NCI-H2081 (cell line): ENCODE measurements around the gene TLNRD1.
A peak's percentile ranks its signal among the peaks of the same experiment; 100 is the strongest.

ENCODE experiments used
- DNase-seq, 2 experiments: peaks; one replicate each; lab custom pipeline; 2025; lab: John Stamatoyannopoulos, UW

TLNRD1 gene

DNA sequence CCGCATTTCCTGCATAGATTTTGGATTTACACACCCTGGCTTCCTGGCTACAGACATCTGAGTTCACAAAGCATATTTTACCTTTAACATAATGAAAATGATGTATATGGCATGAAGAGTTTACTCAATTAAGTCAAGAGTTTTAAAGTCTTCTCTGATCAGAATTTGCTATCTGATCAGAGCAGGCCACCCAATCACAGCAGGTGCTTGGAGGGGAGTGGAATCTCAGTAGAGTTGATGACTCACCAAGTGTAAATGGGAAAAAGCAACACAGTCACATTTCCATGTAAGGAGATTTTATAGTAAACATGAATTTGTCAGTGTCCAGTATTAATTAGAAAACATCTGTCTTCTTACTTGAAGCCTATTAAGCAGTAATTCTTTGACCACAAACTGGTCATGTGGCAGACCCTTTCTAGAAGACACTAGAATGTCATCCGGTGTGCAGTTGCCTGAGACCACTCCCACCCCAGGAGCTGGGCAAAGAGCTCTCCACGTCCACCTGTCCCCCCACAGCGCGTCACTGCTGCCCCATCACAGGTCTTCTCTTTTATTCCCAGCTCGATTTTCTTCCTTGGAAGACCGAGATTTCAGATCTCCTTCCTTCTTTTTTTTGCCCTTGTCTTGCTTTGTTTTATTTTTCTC, 21.9 kb upstream of the TLNRD1 start:
- DNase-seq, result no peak

GRCh38 chr15:80979538-80980200, 21.1 kb upstream of the TLNRD1 start:
- DNase-seq, result no peak

DNA sequence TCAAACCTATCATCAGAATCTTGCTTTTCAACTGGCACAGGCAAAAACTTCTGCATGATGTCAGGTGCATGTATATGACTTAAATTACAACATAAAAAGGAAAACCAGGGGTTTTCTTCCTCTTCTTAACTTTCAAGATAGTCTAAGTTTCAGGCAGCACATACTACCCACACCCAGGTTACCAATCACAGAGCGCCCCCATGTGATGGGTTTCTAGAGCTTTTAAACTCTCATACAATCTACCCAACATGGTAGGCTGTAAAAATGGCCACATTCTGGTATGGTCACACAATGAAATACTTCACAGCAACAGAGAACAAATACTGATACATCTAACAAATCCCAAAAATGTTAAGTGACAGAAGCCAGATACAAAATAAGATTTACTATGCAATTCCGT, 18.5 kb upstream of the TLNRD1 start:
- no peak for DNase-seq

GRCh38 chr15:80982839-80983238, 17.9 kb upstream of the TLNRD1 start:
- no peak for DNase-seq

DNA sequence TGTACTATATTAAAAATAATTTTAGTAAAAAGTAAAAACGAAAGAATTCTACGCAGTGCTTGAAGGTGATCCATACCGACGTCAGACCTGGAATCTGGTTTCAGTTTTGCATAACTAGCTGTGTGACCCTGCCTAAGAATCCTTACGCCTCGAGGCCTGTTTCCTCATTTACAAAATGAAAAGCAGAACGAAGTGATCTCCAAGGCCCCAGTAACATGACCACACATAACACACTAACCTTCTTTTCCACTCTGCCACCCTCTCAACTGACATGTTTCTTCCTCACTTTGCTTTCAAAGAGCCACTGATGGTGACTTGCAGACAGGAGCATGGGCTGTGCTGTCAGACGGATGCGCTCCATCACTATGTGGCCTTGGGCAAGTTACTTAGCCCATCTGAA, 15.9 kb upstream of the TLNRD1 start:
- DNase-seq, result no peak

- DNase-seq, result no peak
Measured at GRCh38 chr15:80985981-80986380, 14.7 kb upstream of the TLNRD1 start.

DNA sequence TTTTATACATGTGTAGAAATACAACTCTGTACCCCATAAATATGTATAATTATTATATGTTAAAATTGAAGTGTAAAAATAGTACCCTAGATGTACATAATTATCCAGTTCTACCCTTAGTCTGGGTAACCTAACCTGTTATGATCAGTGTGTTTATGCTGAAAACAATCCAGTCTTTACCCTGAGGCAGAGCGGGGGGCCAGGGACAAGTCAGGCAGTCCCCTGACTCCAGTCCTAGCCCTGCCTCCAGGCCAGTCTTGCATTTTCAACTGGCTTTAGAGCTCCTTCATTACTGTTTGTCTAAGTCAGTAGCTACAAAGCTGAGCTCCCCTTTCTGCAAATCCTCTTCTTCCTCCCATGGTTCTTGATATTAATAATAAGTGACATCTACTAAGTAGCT, 14.2 kb upstream of the TLNRD1 start:
- DNase-seq, result no peak

GRCh38 chr15:80988148-80988796, 12.5 kb upstream of the TLNRD1 start:
- DNase-seq, result no peak

DNA sequence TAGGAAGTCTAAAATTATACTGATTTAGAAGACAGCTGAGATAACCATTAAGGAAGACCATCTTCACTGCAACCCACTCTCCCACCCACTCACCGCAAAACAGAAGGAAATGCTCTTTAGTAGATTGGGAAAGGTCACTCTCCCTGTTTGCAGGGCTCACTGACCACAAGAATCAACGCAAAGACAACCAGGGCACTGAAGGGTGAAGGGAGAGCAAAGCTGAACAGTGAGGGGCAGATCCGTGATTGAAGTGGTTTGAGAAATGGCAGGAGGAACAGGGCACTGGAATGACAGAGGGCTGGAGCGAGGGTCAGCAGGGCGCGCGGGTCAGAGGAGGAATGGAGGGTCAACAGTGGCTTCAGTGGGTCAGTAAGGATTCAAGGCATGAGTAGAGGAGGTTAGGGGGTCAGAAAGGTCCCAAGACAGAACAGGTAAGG, 11.6 kb upstream of the TLNRD1 start:
- no peak for DNase-seq

- DNase-seq, result peak; percentile 93 to 97
Measured at GRCh38 chr15:80989518-80990478, 10.9 kb upstream of the TLNRD1 start, which contains the start of gene MESD. Gene MESD, minus strand, starts transcription at chr15:80989819. Its CDS starts 28 bp downstream, at chr15:80989791.

DNA sequence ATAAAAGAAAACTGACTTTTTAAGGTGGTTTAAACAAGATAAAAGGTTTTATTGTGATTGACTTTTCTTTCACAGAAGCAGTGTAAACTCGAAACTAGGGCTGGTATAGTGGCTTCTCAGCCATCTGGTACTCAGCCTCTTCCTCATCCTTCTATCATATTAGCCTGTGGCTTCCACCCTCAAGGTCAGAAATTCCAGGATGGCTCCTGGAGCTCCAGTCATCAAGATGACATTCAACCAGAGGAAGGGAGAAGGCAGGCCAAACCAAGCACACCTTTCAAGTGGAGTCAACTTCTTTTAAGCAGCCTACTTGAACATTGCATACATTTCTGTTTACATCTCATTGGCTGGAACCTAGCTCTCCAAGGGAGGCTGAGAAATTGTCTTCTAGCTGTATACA, 9.8 kb upstream of the TLNRD1 start:
- no peak for DNase-seq

DNA sequence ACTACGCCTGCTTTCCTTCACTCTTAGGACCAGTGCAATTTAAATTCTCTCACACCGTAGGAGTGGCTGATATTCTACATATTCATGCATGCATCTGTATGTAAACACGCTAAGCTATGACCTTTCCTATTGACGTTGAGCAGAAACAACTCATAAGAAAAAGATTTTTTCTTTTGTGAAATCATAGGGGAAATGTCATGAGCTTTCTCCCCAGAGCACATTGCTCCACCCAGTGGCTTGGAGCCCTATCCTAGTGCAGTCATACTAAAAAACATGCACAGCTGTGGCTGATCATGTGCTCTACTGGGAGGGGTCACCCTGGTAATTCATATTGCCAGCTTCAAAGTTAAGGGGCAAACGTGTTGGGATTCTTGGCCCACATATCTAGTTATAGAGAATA, 9.3 kb upstream of the TLNRD1 start:
- DNase-seq, result no peak

DNA sequence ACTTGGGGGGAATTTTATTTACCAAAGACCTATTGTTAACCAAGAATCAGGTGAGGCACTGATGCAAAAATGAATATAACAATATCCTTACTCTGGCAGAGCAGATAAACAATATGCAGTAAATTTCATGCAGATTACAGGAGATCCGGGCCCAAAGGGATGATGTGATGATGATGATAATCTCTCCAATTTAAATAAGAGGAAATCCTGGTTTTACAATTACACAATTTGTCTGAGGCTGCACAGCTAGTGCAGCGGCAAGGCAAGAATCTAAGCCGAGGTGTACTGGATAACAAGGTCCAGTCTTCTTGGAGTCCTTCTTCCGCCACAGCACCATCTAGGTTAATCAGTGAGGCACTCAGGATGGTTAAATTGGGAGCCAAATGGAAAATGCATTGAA, 8.7 kb upstream of the TLNRD1 start:
- DNase-seq, result no peak

GRCh38 chr15:80992441-80992840, 8.3 kb upstream of the TLNRD1 start:
- no peak for DNase-seq

- DNase-seq, result peak in 1 of 2 experiments; percentile 13
Measured at GRCh38 chr15:80996247-80996646, 4.5 kb upstream of the TLNRD1 start.

DNA sequence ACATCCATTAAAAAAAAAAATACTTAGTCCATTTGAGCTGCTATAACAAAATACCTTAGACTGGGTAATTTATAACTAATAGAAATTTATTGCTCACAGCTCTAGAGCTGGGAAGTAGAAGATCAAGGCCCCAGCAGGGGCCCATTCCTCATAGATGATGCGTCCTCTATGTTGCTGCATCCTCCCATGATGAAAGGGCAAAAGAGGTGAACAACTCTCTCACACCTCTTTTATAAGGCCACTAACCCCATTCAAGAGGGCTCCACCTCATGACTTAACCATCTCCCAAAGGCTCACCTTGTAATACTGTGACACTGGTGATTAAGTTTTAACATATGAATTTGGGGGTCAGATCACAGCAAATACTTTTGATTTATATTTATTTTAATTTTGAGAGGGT, 3.0 kb upstream of the TLNRD1 start:
- DNase-seq, result no peak

DNA sequence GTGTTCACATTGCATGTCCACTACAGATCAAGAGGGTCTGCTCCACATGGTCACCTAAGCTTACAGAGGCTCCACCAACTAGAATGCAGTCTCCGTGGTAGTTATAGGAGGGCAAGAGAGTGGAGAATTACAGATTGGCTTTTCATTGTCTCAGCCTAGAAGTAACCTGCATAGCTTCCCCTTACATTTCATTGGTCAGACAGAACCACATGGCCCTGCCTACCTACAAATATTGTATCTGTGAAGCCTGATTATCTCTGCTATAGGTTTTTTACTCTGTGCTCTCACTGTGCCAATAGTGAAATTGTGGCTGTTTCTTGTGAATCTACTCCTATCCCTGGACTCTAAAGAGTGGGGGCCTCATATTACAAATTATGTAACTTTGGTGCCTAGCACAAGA, 2.5 kb upstream of the TLNRD1 start:
- DNase-seq, result no peak

DNA sequence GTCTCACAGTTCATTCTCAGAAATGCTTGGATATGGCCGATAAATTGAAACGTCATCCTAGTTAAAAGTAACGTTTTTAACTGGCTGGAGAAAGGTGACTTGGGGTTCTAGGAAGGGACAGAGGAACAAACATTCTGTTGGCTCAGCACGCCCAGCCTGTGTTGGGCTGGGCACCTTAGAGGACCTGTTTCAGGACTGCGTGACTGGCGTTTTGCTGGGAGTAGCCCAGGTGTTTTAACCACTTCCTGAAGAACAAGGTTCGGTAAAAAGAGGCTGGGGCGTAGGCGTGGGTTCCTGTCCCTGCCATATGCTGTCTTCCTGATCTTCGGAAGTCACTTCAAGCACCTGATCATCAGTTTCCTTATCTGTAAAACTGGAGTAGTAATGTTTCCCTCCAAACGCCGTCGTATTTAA, 1.1 kb upstream of the TLNRD1 start:
- DNase-seq, result no peak

- no peak for DNase-seq
Measured at GRCh38 chr15:81000144-81000623, 539 bp upstream of the TLNRD1 start.

DNA sequence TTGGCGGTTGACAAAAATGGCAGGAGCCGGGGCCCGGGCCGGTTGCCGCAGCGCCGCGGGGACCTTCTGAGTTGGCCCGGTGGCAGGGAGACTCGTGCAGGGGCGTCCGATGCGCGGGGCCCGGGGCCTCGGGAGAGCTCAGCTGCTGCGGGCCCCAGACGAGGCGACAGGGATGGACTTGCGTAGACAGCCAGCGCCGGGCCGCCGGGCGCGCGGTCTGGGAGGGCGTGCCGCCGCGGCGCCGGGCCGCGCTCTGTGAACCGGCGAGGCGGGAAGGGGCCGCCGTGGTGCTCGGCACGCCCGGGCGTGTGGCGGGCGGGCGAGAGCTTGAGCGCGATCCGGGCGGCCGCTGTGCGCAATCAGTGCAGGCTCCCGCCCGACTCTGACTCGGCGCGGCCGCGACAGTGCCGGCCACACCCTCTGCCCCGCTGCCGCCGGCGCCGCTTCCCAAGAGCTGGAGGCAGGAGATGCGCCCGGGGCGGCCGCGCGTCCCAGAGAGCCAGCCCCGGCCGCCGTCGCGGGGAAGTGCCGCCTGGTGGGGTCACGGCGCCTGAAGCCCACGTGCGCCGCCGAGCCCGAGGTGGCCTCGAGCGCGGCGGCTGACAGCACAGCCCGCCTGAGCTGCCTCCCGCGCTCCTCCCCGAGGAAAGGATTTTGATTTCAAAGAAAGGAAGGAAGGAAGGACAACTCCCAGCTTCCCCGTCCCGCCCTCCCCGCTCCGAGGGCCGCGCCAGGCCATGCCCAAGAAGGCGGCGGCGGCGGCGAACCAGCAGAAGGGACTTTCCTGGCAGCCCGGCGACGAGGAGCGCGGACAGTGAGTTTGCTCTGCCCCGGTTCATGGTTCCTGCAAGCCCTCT, 657 bp downstream of the TLNRD1 start:
- peak; percentile 43 to 61 for DNase-seq

DNA sequence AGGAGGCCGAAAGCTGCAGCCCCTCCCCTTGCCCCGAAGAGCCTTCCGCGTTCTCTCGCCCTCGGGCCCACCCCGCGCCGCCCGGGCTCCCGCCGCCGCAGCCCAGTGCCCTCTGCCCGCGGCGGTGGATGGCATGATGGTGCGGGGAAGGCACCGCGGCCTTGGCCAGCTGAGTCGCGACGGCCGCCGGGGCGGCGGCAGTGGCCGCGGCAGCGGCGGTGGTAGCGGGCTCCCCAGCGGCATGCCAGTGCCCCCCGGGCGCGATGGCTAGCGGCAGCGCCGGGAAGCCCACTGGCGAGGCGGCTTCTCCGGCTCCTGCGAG, 1.2 kb downstream of the TLNRD1 start:
- no peak for DNase-seq
